ENCODE data around the gene COL12A1.

- no peak for TF ChIP-seq CTCF (IDR thresholded peaks at IDR 0.05)
- no peak for TF ChIP-seq POLR2A (IDR thresholded peaks at IDR 0.05)
Observed at GRCh38 chr6:75081921-75082320, 123.9 kb downstream of the COL12A1 start.

All from right lobe of liver (tissue), 4 donors.